ENCODE measurements around the gene ZNF70. TPM values are rescaled to one million over a fixed set of nuclear protein-coding genes. Genes with fewer than 3 reads are reported as not detected.
"Not testable (repeated sequence)": the region's sequence is repeated elsewhere in the genome, so short reads cannot be mapped to it uniquely, and the experiment has no call there.

ZNF70 gene
- polyA plus RNA-seq, 4 donors: 0.27 to 3.7 (median 0.98) TPM; not detected in 1

DNA sequence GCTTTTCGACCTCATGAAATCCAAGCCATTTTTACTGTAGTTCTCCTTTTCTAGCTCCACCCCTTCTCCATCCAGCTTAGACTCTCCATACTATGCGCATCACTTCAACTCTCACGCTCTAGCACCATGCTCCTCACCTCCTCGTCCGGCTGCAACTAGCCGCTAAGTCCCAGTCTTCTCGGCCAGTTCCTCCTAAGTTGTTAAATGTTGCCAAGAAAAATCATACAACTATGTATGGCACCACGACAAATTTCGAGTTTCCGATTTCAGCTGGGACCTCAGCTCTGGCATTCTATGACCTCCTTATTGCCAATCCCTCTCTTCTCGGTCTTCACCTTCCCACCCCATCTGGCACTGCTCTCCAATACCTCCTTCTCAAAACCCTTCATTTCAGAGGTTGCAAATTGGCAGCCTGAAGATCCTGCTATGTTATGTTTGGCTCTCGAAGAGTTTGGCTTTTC lies 1.0 kb downstream of the ZNF70 start:
- 67 to 86% (median 80%) methylated on average over 12 of the region's 12 CpGs for WGBS, 3 donors
- Histone ChIP-seq H3K9me3 (ENCODE audit: control insufficient read depth in 2 of 2, insufficient read depth in 1 of 2, low read depth in 1 of 2, low read length in 1 of 2) (no peaks in the 10 kb centered on the region), H3K27me3 (ENCODE audit: control insufficient read depth in 3 of 3, insufficient read depth in 3 of 3, low read length in 3 of 3) (no peaks in the 10 kb centered on the region), H3K4me1 (ENCODE audit: control insufficient read depth in 3 of 3, insufficient read depth in 2 of 3, low read depth in 1 of 3, low read length in 2 of 3) (peaks cover 0 to 11% (median 0%) of the 10 kb centered on the region in 3 donors), H3K27ac (ENCODE audit: low read depth in 1 of 3, low read length in 2 of 3) (no peak overlapping the region), H3K36me3 (ENCODE audit: control insufficient read depth in 3 of 3, insufficient read depth in 2 of 3, low read depth in 1 of 3, low read length in 3 of 3) (peaks cover 0 to under 1% (median 0%) of the 10 kb centered on the region in 3 donors), H3K4me3 (ENCODE audit: low read depth in 1 of 3, low read length in 3 of 3) (peak overlapping the region in 1 of 3 donors; percentile 68)
- FAIRE-seq (no peak), DNase-seq (peak in 1 of 2 donors; percentile 11)

DNA sequence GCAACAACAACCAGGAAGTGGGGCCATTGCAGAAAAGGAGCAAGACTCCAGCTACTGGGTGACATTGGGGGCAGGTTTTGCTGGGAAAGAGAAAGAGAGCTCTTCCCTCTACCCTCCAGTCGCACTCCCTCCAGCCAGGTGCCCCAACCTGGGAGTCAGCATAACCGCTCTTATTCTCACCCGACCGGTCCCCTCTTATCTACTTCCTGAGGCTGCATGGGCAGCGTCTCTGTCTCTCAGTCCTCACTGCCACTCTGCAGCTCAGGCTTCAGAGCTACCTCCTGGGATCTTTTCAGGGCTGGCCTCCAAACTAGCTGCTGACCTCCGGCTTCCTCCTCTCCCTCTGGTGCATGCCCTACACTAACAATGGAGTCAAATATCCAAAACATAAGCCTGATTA lies 5.1 kb downstream of the ZNF70 start:
- DNase-seq: peak; percentile 36 to 56
- H3K9me3 ChIP-seq (ENCODE audit: control insufficient read depth in 2 of 2, insufficient read depth in 1 of 2, low read depth in 1 of 2, low read length in 1 of 2): no peaks in the 10 kb centered on the region
- FAIRE-seq: no peak
- no peak overlapping the region for H3K4me3 ChIP-seq (ENCODE audit: low read depth in 1 of 3, low read length in 3 of 3)
- H3K27ac ChIP-seq (ENCODE audit: low read depth in 1 of 3, low read length in 2 of 3): no peak overlapping the region
- 12 to 60% (median 50%) methylated on average over 6 of the region's 6 CpGs for WGBS, 3 donors
- H3K4me1 ChIP-seq (ENCODE audit: control insufficient read depth in 3 of 3, insufficient read depth in 2 of 3, low read depth in 1 of 3, low read length in 2 of 3): peaks cover 0 to 8% (median 0%) of the 10 kb centered on the region in 3 donors
- peaks cover 0 to 35% (median 3%) of the 10 kb centered on the region in 3 donors for H3K36me3 ChIP-seq (ENCODE audit: control insufficient read depth in 3 of 3, insufficient read depth in 2 of 3, low read depth in 1 of 3, low read length in 3 of 3)
- H3K27me3 ChIP-seq (ENCODE audit: control insufficient read depth in 3 of 3, insufficient read depth in 3 of 3, low read length in 3 of 3): no peaks in the 10 kb centered on the region

DNA sequence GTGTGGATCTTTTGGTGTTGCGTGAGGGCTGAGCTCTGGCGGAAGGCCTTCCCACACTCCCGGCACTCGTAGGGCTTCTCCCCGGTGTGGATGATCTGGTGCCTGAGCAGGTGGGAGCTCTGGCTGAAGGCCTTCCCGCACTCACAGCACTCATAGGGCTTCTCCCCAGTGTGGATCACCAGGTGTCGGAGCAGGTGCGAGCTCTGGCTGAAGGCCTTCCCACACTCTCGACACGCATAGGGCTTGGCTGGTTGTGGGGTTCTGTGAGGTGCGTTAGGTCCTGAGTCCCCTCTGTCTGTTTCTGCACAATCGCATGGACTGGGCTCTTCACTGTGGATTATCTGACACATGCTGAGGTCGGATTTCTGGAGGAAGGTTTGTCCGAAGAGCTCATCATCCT lies 6.4 kb downstream of the ZNF70 start:
- FAIRE-seq (no peak), DNase-seq (no peak)
- Histone ChIP-seq H3K27me3 (ENCODE audit: control insufficient read depth in 3 of 3, insufficient read depth in 3 of 3, low read length in 3 of 3) (no peaks in the 10 kb centered on the region), H3K9me3 (ENCODE audit: control insufficient read depth in 2 of 2, insufficient read depth in 1 of 2, low read depth in 1 of 2, low read length in 1 of 2) (no peaks in the 10 kb centered on the region), H3K36me3 (ENCODE audit: control insufficient read depth in 3 of 3, insufficient read depth in 2 of 3, low read depth in 1 of 3, low read length in 3 of 3) (peaks cover 0 to 35% (median 3%) of the 10 kb centered on the region in 3 donors), H3K4me1 (ENCODE audit: control insufficient read depth in 3 of 3, insufficient read depth in 2 of 3, low read depth in 1 of 3, low read length in 2 of 3) (peaks cover 0 to 6% (median 0%) of the 10 kb centered on the region in 3 donors), H3K27ac (ENCODE audit: low read depth in 1 of 3, low read length in 2 of 3) (no peak overlapping the region), H3K4me3 (ENCODE audit: low read depth in 1 of 3, low read length in 3 of 3) (no peak overlapping the region)
- WGBS, 3 donors: 96 to 98% (median 98%) methylated on average over 14 of the region's 14 CpGs

DNA sequence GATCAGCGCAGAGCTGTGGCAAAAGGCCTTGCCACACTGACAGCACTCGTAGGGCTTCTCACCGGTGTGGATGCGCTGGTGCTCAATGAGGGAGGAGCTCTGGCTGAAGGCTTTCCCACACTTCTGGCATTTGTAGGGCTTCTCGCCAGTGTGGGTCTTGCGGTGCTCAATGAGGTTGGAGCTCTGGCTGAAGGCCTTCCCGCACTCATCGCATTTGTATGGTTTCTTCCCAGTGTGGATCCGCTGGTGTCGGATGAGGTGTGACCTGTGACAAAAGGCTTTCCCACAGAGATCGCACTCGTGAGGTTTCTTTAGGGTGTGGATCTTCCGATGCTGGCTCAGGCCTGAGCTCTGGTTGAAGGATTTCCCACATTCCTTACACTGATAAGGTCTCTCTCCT lies 6.9 kb downstream of the ZNF70 start:
- no peak for FAIRE-seq

DNA sequence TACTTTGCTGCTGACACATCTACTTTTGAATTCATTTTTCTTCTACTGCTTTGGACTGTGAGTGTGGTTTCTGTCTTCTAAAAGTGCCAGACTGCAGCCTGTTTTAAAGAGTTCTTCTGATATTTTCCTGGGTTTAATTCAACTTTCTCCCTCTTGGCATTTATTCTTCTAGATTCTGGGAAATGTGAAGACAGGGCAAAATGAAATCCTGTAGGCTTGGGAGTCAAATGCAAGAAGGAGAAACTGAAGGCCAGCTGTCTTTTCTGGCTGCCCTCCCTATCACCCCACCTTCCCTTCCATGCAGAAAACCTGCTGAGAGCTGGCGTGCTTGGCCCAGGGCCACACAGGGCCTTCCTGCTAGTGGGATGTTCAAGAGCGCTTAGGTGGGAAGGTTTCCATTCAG lies 7.6 kb downstream of the ZNF70 start:
- Histone ChIP-seq H3K9me3 (ENCODE audit: control insufficient read depth in 2 of 2, insufficient read depth in 1 of 2, low read depth in 1 of 2, low read length in 1 of 2) (no peaks in the 10 kb centered on the region), H3K4me1 (ENCODE audit: control insufficient read depth in 3 of 3, insufficient read depth in 2 of 3, low read depth in 1 of 3, low read length in 2 of 3) (peaks cover 0 to 6% (median 0%) of the 10 kb centered on the region in 3 donors), H3K4me3 (ENCODE audit: low read depth in 1 of 3, low read length in 3 of 3) (no peak overlapping the region), H3K27me3 (ENCODE audit: control insufficient read depth in 3 of 3, insufficient read depth in 3 of 3, low read length in 3 of 3) (no peaks in the 10 kb centered on the region), H3K36me3 (ENCODE audit: control insufficient read depth in 3 of 3, insufficient read depth in 2 of 3, low read depth in 1 of 3, low read length in 3 of 3) (peaks cover 0 to 35% (median 3%) of the 10 kb centered on the region in 3 donors), H3K27ac (ENCODE audit: low read depth in 1 of 3, low read length in 2 of 3) (no peak overlapping the region)
- DNase-seq: no peak
- WGBS, 3 donors: 62 to 91% (median 75%) methylated on average over 2 of the region's 2 CpGs
- FAIRE-seq: no peak

More for the DNA sequence above, 6.9 kb downstream of the ZNF70 start:
- Histone ChIP-seq H3K27me3 (ENCODE audit: control insufficient read depth in 3 of 3, insufficient read depth in 3 of 3, low read length in 3 of 3) (no peaks in the 10 kb centered on the region), H3K36me3 (ENCODE audit: control insufficient read depth in 3 of 3, insufficient read depth in 2 of 3, low read depth in 1 of 3, low read length in 3 of 3) (peaks cover 0 to 35% (median 3%) of the 10 kb centered on the region in 3 donors), H3K4me1 (ENCODE audit: control insufficient read depth in 3 of 3, insufficient read depth in 2 of 3, low read depth in 1 of 3, low read length in 2 of 3) (peaks cover 0 to 6% (median 0%) of the 10 kb centered on the region in 3 donors), H3K27ac (ENCODE audit: low read depth in 1 of 3, low read length in 2 of 3) (no peak overlapping the region), H3K4me3 (ENCODE audit: low read depth in 1 of 3, low read length in 3 of 3) (no peak overlapping the region), H3K9me3 (ENCODE audit: control insufficient read depth in 2 of 2, insufficient read depth in 1 of 2, low read depth in 1 of 2, low read length in 1 of 2) (no peaks in the 10 kb centered on the region)
- no peak for DNase-seq
- 96 to 97% (median 97%) methylated on average over 13 of the region's 13 CpGs for WGBS, 3 donors

DNA sequence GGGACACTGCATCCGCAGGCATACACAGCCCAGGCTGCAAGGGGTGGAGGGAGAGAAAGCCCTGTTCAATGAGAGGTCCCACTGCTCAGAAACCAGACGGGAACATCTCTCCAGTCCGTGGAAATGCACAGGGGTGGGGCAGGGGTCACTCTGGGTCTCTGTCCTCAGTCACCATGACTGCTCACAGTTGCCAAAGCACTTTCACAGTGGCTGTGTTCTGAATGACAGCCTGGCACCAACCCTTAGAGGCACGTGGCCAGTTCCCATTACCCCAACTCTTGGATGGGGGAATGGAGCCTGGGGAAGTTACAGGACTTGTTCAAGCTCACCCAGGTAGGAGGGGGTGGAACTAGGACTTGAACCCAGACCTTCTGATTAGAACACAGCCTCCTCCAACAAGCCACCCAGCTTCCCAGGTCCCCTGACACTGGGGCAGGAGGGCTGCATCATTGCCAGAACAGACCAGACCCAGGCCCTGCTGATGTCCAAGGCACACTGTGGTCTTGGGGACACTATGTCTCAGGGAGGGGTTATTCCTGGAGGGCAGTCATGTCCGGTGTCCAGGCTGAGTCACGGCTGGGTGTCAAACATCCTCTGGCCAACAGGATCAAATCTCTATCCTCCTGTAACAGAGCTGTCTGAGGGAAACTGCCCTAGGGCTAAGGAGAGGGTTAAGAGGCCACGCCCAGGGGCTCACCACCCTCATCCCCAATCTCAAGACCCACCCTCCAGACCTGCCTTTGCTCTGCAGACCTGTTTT lies 8.2 kb downstream of the ZNF70 start:
- Histone ChIP-seq H3K27me3 (ENCODE audit: control insufficient read depth in 3 of 3, insufficient read depth in 3 of 3, low read length in 3 of 3) (no peaks in the 10 kb centered on the region), H3K27ac (ENCODE audit: low read depth in 1 of 3, low read length in 2 of 3) (no peak overlapping the region), H3K4me1 (ENCODE audit: control insufficient read depth in 3 of 3, insufficient read depth in 2 of 3, low read depth in 1 of 3, low read length in 2 of 3) (peaks cover 0 to 6% (median 0%) of the 10 kb centered on the region in 3 donors), H3K36me3 (ENCODE audit: control insufficient read depth in 3 of 3, insufficient read depth in 2 of 3, low read depth in 1 of 3, low read length in 3 of 3) (peaks cover 0 to 35% (median 3%) of the 10 kb centered on the region in 3 donors), H3K9me3 (ENCODE audit: control insufficient read depth in 2 of 2, insufficient read depth in 1 of 2, low read depth in 1 of 2, low read length in 1 of 2) (no peaks in the 10 kb centered on the region), H3K4me3 (ENCODE audit: low read depth in 1 of 3, low read length in 3 of 3) (no peak overlapping the region)
- FAIRE-seq (no peak), DNase-seq (no peak)
- WGBS, 3 donors: 73 to 89% (median 78%) methylated on average over 7 of the region's 7 CpGs

DNA sequence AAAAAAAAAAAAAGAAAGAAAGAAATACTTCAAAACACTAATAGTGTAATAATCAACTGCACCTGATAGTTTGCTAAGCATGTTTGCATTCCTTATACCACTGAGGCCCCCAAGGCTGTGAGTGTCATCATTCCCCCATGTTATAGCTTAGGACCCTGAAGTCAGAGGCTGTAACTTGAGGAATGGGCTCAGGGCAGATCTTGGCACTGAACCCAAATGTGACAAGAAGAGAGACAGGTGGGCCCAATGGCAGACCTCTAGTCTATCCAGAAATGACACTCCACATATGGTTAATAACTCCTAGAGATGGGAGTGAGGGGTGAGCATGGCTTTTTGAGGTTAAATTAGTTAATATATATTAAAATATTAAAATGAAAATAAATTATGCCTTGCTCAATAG lies 13.2 kb downstream of the ZNF70 start:
- Histone ChIP-seq H3K27me3 (ENCODE audit: control insufficient read depth in 3 of 3, insufficient read depth in 3 of 3, low read length in 3 of 3) (no peaks in the 10 kb centered on the region), H3K9me3 (ENCODE audit: control insufficient read depth in 2 of 2, insufficient read depth in 1 of 2, low read depth in 1 of 2, low read length in 1 of 2) (no peaks in the 10 kb centered on the region), H3K4me3 (ENCODE audit: low read depth in 1 of 3, low read length in 3 of 3) (no peak overlapping the region), H3K4me1 (ENCODE audit: control insufficient read depth in 3 of 3, insufficient read depth in 2 of 3, low read depth in 1 of 3, low read length in 2 of 3) (no peaks in the 10 kb centered on the region), H3K36me3 (ENCODE audit: control insufficient read depth in 3 of 3, insufficient read depth in 2 of 3, low read depth in 1 of 3, low read length in 3 of 3) (peaks cover 0 to 14% (median 0%) of the 10 kb centered on the region in 3 donors), H3K27ac (ENCODE audit: low read depth in 1 of 3, low read length in 2 of 3) (no peak overlapping the region)
- DNase-seq (no peak), FAIRE-seq (no peak)

DNA sequence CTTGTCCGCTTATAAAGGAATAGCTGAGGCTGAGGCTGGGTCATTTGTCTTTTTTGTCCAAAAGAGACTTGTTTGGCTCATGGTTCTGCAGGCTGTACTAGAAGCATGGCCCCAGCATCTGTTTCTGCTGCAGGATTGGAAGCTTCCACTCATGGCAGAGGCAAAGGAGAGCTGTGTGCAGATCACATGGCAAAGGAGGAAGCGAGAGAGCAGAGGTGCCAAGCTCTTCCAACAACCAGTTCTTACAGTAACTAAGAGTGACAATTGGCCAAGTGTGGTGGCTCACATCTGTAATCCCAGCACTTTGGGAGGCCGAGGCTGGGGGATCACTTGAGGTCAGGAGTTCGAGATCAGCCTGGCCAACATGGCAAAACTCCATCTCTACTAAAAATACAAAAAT lies 22.8 kb downstream of the ZNF70 start:
- not testable (repeated sequence) for DNase-seq; H3K9me3 ChIP-seq (ENCODE audit: control insufficient read depth in 2 of 2, insufficient read depth in 1 of 2, low read depth in 1 of 2, low read length in 1 of 2); H3K4me3 ChIP-seq (ENCODE audit: low read depth in 1 of 3, low read length in 3 of 3); H3K27ac ChIP-seq (ENCODE audit: low read depth in 1 of 3, low read length in 2 of 3); H3K36me3 ChIP-seq (ENCODE audit: control insufficient read depth in 3 of 3, insufficient read depth in 2 of 3, low read depth in 1 of 3, low read length in 3 of 3); FAIRE-seq; H3K4me1 ChIP-seq (ENCODE audit: control insufficient read depth in 3 of 3, insufficient read depth in 2 of 3, low read depth in 1 of 3, low read length in 2 of 3); H3K27me3 ChIP-seq (ENCODE audit: control insufficient read depth in 3 of 3, insufficient read depth in 3 of 3, low read length in 3 of 3)
- 77 to 88% (median 84%) methylated on average over 4 of the region's 4 CpGs for WGBS, 3 donors
